B cell (primary cell): ENCODE results near the gene NAXE. TPM values are rescaled to one million over a fixed set of nuclear protein-coding genes. Genes with fewer than 3 reads are reported as not detected.
"Not testable (repeated sequence)": the region's sequence is repeated elsewhere in the genome, so short reads cannot be mapped to it uniquely, and the experiment has no call there.

Source experiments
- ATAC-seq: fragments of 200-7000 bp; cut with Tn5 transposase; one replicate; pipeline ENCODE4 v1.10.0; 2021; ENCODE audit warnings: low read depth, mild to moderate bottlenecking, moderate number of reproducible peaks, moderate library complexity
- CTCF ChIA-PET: fragments of 350-600 bp; sonication (Branson Sonifier 250); formaldehyde crosslinking; loops from one replicate; lab custom pipeline; 2021; ENCODE audit warnings: antibody characterized with exemption, inconsistent platforms; lab: Charles Lee
- POLR2A ChIA-PET: fragments of 350-600 bp; sonication (Branson Sonifier 250); formaldehyde crosslinking; loops from one replicate; lab custom pipeline; 2021; ENCODE audit warnings: antibody characterized with exemption; lab: Charles Lee
- DNase-seq: peaks from one replicate; pipeline ENCODE4 v3.0.0; 2013
- H2AFZ ChIP-seq: 2 replicates; pipeline ENCODE4 v1.6.1; 2012; ENCODE audit warnings: mild to moderate bottlenecking, low read depth, low read length; ENCODE audit not compliant: insufficient read depth, poor library complexity, severe bottlenecking
- H3K27ac ChIP-seq, 2 donors: 1 replicate in 1 of 2; 2 replicates in 1 of 2; pipeline ENCODE4 v1.5.1; 2012 to 2013; ENCODE audit warnings: low read length in 2 of 2, mild to moderate bottlenecking in 2 of 2, moderate library complexity in 1 of 2
- H3K27me3 ChIP-seq, 4 experiments: fragments of 200-600 bp in 1 of 4; sonication (generic) in 1 of 4; replicated peaks in 1 of 4; 1 replicate in 2 of 4; 2 replicates in 2 of 4; pipeline versions ENCODE4 v1.6.1 to v1.7.0; 2013 to 2016; ENCODE audit warnings: low read length in 3 of 4, mild to moderate bottlenecking in 2 of 4, mixed read lengths in 1 of 4, moderate library complexity in 1 of 4; ENCODE audit not compliant: insufficient read depth in 4 of 4, control insufficient read depth in 3 of 4; ENCODE audit errors: control extremely low read depth in 1 of 4
- H3K36me3 ChIP-seq, 2 experiments: replicated peaks in 1 of 2; 1 replicate in 1 of 2; 2 replicates in 1 of 2; pipeline versions ENCODE4 v1.6.1 to v1.7.1; 2013; ENCODE audit warnings: low read length in 1 of 2; ENCODE audit not compliant: insufficient read depth in 2 of 2, control insufficient read depth in 1 of 2; ENCODE audit errors: control extremely low read depth in 1 of 2, extremely low read depth in 1 of 2
- H3K4me1 ChIP-seq, 2 donors: fragments of 200-600 bp in 1 of 2; sonication (generic) in 1 of 2; 1 replicate in 1 of 2; 2 replicates in 1 of 2; pipeline versions ENCODE4 v1.5.1 to v1.6.1; 2013 to 2017; ENCODE audit warnings: low read length in 2 of 2; ENCODE audit not compliant: control insufficient read depth in 2 of 2, insufficient read depth in 2 of 2
- H3K4me2 ChIP-seq: replicated peaks from 2 replicates; pipeline ENCODE3; 2012; ENCODE audit warnings: mild to moderate bottlenecking, low read depth, low read length; ENCODE audit not compliant: poor library complexity, severe bottlenecking
- H3K4me3 ChIP-seq, 5 experiments: fragments of 200-600 bp in 1 of 5; sonication (generic) in 1 of 5; 1 replicate in 3 of 5; 2 replicates in 2 of 5; pipeline versions ENCODE4 v1.5.1 to v1.7.0; 2011 to 2016; ENCODE audit warnings: low read length in 4 of 5, mild to moderate bottlenecking in 4 of 5, low read depth in 2 of 5, control low read depth in 1 of 5, moderate library complexity in 1 of 5; ENCODE audit not compliant: insufficient read depth in 1 of 5; ENCODE audit errors: control extremely low read depth in 1 of 5, extremely low read depth in 1 of 5
- H3K79me2 ChIP-seq: fragments of 200-600 bp; sonication (generic); one replicate; pipeline ENCODE4 v1.6.0; 2016; ENCODE audit warnings: low read length; ENCODE audit not compliant: control insufficient read depth, insufficient read depth
- H3K9ac ChIP-seq: fragments of 200-600 bp; sonication (generic); 2 replicates; pipeline ENCODE4 v1.6.1; 2017; ENCODE audit warnings: mild to moderate bottlenecking, low read length, moderate library complexity
- H3K9me3 ChIP-seq, 3 donors: one replicate each; pipeline versions ENCODE4 v1.6.1 to v1.7.1; 2013; ENCODE audit warnings: low read length in 2 of 3; ENCODE audit not compliant: control insufficient read depth in 2 of 3, insufficient read depth in 1 of 3; ENCODE audit errors: control extremely low read depth in 1 of 3
- H4K20me1 ChIP-seq: 2 replicates; pipeline ENCODE4 v1.6.0; 2012; ENCODE audit warnings: mild to moderate bottlenecking, low read length; ENCODE audit not compliant: insufficient read depth, control insufficient read depth, poor library complexity, severe bottlenecking
- H3K27ac Mint-ChIP-seq: one replicate; pipeline ENCODE4 v1.8.0; 2021; ENCODE audit warnings: mixed read lengths
- H3K27me3 Mint-ChIP-seq: one replicate; pipeline ENCODE4 v1.8.0; 2021; ENCODE audit warnings: mixed read lengths
- H3K4me1 Mint-ChIP-seq: one replicate; pipeline ENCODE4 v1.8.0; 2021; ENCODE audit warnings: mixed read lengths
- H3K4me3 Mint-ChIP-seq: one replicate; pipeline ENCODE4 v1.8.0; 2021; ENCODE audit warnings: mixed read lengths
- H3K9me3 Mint-ChIP-seq: one replicate; pipeline ENCODE4 v1.8.0; 2022; ENCODE audit warnings: mixed read lengths; ENCODE audit not compliant: insufficient read depth
- EZH2 ChIP-seq: IDR thresholded peaks from 2 replicates; pipeline ENCODE4 v1.6.1; 2012; ENCODE audit warnings: borderline replicate concordance, low read depth, mild to moderate bottlenecking, moderate library complexity, low read length; ENCODE audit not compliant: insufficient read depth, poor library complexity, severe bottlenecking
- WGBS: methylation state at CpG from one replicate; pipeline ENCODE4 v1.1.5; 2013; ENCODE audit warnings: missing lambda C conversion rate; ENCODE audit not compliant: insufficient coverage; 5-methylcytosine and 5-hydroxymethylcytosine counted together
- intact Hi-C: fragments of 100-400 bp; cut with micrococcal nuclease; formaldehyde crosslinking; loops from one replicate; pipeline ENCODE4 v1.10.0; 2022
- polyA plus RNA-seq: library from polyadenylated mRNA; depleted of rRNA; stranded (reverse); fragments of >200 nt; gene quantifications from 2 replicates; pipeline ENCODE4 v1.2.3, GENCODE V29; 2012
- total RNA-seq, 2 donors: library from RNA; stranded (reverse); fragments of 120-200 nt in 1 of 2; gene quantifications; 1 replicate in 1 of 2; 2 replicates in 1 of 2; pipeline versions ENCODE4 v1.2.3 to v1.2.4, GENCODE V29; 2013 to 2022
- TF ChIP-seq, protein P1 (sequence below): fragments of 200-600 bp; IDR thresholded peaks from one replicate; pipeline ENCODE4 v1.8.0; 2022; ENCODE audit warnings: antibody characterized with exemption, mild to moderate bottlenecking

The NAXE gene
- total and polyA plus RNA-seq, 2 donors (not counting 1 experiment from before 2014, with no cell fraction given) = 42.8 to 59.7 TPM

DNA sequence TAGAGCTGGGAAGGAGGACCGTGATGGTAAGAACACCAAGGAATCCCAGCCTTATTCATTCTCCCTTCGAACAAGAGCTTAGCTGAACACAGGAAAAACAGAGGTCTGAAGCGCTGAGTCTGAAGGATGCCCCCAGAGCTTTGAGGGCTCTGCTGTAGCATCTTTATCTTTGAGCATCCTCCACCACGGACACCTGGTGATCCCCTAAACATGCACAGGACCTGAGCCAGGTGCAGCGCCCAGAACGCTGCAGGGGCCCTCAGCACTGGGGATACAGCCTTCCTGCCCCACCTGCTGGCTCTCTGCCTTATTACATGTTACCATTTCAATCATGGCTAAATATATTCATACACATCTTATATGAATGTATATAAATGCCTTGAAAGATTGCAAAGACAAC, 17.4 kb downstream of the NAXE start:
- H3K4me1 Mint-ChIP-seq = peaks cover 24% of the 10 kb centered on the region
- Histone ChIP-seq H3K4me3 (no peak overlapping the region), H3K9me3 (no peaks in the 10 kb centered on the region), H2AFZ (no peak overlapping the region), H3K36me3 (no peaks in the 10 kb centered on the region), H3K27ac (no peak overlapping the region), H4K20me1 (no peaks in the 10 kb centered on the region), H3K4me2 (no peak overlapping the region), H3K9ac (no peak overlapping the region), H3K27me3 (peaks cover 0 to 10% (median 3%) of the 10 kb centered on the region in 4 experiments), H3K4me1 (peaks cover 22 to 28% of the 10 kb centered on the region in 2 donors), H3K79me2 (peaks cover 1% of the 10 kb centered on the region)
- no peak overlapping the region for H3K4me3 Mint-ChIP-seq
- H3K27ac Mint-ChIP-seq = no peak overlapping the region
- ATAC-seq = peak; percentile 61
- CTCF ChIA-PET = interaction anchor here (0.6 to 7.8 kb wide), 34 partner anchors 8 to 243 kb away, joined by 3 to 126 read pairs (median 6); partner anchors contain the start of genes GPATCH4, IQGAP3, MEF2D and NAXE
- POLR2A ChIA-PET = interaction anchor here (1.3 to 1.8 kb wide), 2 partner anchors 18 to 128 kb away, joined by 5 to 8 read pairs; partner anchors contain the start of gene NAXE
- TF ChIP-seq, protein P1, sequence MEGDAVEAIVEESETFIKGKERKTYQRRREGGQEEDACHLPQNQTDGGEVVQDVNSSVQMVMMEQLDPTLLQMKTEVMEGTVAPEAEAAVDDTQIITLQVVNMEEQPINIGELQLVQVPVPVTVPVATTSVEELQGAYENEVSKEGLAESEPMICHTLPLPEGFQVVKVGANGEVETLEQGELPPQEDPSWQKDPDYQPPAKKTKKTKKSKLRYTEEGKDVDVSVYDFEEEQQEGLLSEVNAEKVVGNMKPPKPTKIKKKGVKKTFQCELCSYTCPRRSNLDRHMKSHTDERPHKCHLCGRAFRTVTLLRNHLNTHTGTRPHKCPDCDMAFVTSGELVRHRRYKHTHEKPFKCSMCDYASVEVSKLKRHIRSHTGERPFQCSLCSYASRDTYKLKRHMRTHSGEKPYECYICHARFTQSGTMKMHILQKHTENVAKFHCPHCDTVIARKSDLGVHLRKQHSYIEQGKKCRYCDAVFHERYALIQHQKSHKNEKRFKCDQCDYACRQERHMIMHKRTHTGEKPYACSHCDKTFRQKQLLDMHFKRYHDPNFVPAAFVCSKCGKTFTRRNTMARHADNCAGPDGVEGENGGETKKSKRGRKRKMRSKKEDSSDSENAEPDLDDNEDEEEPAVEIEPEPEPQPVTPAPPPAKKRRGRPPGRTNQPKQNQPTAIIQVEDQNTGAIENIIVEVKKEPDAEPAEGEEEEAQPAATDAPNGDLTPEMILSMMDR = peak; percentile 80
- no peak for TF ChIP-seq EZH2
- intact Hi-C loops = loop anchor here (1.0 to 5.0 kb wide), 6 partner anchors 25 to 162 kb away; partner anchors contain the start of genes IQGAP3 and MEF2D
- peak; percentile 75 for DNase-seq
- H3K9me3 Mint-ChIP-seq = no peaks in the 10 kb centered on the region
- peaks cover 10% of the 10 kb centered on the region for H3K27me3 Mint-ChIP-seq
- WGBS = 36% methylated on average over 5 of the region's 6 CpGs

DNA sequence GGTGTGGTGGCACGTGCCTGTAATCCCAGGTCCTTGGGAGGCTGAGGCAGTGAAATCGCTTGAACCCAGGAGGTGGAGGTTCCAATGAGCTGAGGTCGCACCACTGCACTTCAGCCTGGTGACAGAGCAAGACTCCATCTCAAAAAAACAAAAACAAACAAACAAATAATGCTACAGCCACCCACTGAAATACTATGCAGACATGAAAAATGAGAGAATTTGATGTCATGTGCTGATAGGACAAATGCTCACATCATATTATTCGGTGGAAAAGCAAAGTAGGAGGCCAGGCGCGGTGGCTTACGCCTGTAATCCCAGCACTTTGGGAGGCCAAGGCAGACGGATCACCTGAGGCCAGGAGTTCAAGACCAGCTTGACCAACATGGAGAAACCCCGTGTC, 18.5 kb downstream of the NAXE start:
- intact Hi-C loops, H3K9ac ChIP-seq: not testable (repeated sequence)
- WGBS = 93% methylated on average over 6 of the region's 9 CpGs

More for the DNA sequence above, 18.5 kb downstream of the NAXE start:
- CTCF ChIA-PET = interaction anchor here (1.0 to 7.8 kb wide), 9 partner anchors 14 to 225 kb away, joined by 3 to 126 read pairs (median 33); partner anchors contain the start of genes GPATCH4, IQGAP3, NAXE and TTC24
- H3K4me3 ChIP-seq, H3K79me2 ChIP-seq, H3K36me3 ChIP-seq, H3K4me3 Mint-ChIP-seq, H3K4me2 ChIP-seq, H3K9me3 Mint-ChIP-seq, H3K27ac Mint-ChIP-seq, H4K20me1 ChIP-seq, DNase-seq, H3K9me3 ChIP-seq, ATAC-seq, H2AFZ ChIP-seq, POLR2A ChIA-PET, H3K27ac ChIP-seq: not testable (repeated sequence)
- peaks cover 0 to 12% (median 3%) of the 10 kb centered on the region in 4 experiments for H3K27me3 ChIP-seq
- H3K4me1 ChIP-seq = peaks cover 22 to 28% of the 10 kb centered on the region in 2 donors
- Mint-ChIP-seq H3K27me3 (peaks cover 18% of the 10 kb centered on the region), H3K4me1 (peaks cover 24% of the 10 kb centered on the region)
